ENCODE measurements around the gene KCNQ1. TPM values are rescaled to one million over a fixed set of nuclear protein-coding genes. Genes with fewer than 3 reads are reported as not detected.

The KCNQ1 gene
- total RNA-seq, 2 experiments from 2014 or later = 20.4 to 26.0 TPM

DNA sequence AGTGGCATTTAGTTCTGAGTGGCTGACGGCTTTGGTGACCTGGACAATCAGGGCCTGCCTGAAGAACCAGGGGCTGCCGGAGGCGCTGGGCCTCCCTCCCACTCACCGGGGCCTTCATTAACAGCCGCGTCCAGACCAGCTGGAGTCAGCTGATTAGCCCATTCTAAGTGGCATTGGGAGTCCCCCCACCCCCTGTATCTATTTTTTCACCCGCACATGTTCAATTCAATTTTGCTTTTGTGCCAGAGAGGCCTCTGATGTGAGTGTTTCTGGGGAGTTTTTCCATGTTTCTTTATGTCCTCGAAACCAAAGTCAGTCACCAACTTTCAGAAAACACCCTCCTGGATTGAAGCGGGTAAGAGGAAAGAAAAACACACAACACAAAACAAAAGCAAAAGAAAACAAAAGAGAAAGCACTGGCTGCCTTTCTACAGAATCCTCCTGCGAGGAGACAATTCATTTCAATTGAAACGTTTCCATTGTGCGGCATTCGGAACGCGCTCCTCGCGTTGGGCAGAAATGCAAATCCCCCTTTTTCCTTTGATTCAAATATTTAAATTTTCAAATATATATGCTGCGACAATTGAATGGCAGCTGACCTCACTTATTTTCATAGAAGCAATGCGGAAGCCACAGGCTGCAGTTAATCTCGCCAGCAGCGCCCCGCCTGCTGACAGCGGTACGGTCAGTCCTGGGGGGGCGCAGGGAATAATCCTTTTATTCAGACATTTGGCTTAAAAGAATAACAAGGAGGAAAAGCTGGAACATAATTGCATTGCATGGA, 423.1 kb downstream of the KCNQ1 start:
- peaks cover 49% of the 10 kb centered on the region for H3K27me3 Mint-ChIP-seq (ENCODE audit: low read depth)
- H3K36me3 Mint-ChIP-seq (ENCODE audit: low read depth) = no peaks in the 10 kb centered on the region
- CTCF ChIA-PET = interaction anchor here (1.1 kb wide), 1 partner anchor 335 kb away, joined by 3 read pairs; no protein-coding TSS in a partner anchor
- no peaks in the 10 kb centered on the region for H3K9me3 Mint-ChIP-seq (ENCODE audit: insufficient read depth)
- peaks cover 14% of the 10 kb centered on the region for H3K4me1 Mint-ChIP-seq (ENCODE audit: low read depth)
- POLR2A ChIA-PET = no interaction called here
- ATAC-seq (no peak), DNase-seq (no peak)
- no peak overlapping the region for H3K27ac Mint-ChIP-seq
- no peak overlapping the region for H3K4me3 Mint-ChIP-seq

DNA sequence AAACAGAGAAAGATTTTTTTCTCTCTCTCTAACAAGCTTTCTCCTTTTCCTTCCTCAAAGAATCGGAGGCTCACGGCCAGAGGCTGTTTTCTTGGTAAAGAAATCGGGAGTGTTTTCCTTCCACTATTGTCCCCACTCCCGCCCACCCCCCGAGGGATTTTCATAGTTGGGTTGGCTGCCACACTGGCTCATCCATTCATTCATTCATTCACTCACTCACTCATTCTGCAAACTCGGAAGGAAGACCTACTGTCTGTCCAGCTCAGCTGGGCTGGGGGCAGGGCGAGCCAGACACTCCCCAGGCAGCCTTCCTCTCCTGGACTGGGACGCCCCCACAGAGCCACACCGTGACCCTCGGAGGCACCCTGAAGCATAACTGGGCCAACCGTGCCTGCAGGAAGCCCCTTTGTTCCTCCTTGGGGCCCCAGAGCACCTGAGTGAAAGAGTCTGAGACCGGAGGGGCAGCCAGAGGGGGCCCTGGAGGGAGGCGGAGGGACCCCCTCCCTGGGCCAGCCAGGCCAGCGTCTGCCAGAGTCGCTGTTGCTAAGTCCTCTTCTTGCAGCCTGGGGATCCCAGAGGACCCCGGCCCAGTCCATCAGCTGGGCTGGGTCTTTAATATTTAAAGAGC, 423.8 kb downstream of the KCNQ1 start:
- no peak for DNase-seq
- POLR2A ChIA-PET = no interaction called here
- H3K4me3 Mint-ChIP-seq = peak overlapping the region; percentile 25
- CTCF ChIA-PET = interaction anchor here (1.1 kb wide), 1 partner anchor 335 kb away, joined by 3 read pairs; no protein-coding TSS in a partner anchor
- H3K9me3 Mint-ChIP-seq (ENCODE audit: insufficient read depth) = no peaks in the 10 kb centered on the region
- no peaks in the 10 kb centered on the region for H3K36me3 Mint-ChIP-seq (ENCODE audit: low read depth)
- H3K4me1 Mint-ChIP-seq (ENCODE audit: low read depth) = peaks cover 14% of the 10 kb centered on the region
- peaks cover 43% of the 10 kb centered on the region for H3K27me3 Mint-ChIP-seq (ENCODE audit: low read depth)
- H3K27ac Mint-ChIP-seq = no peak overlapping the region
- no peak for ATAC-seq

DNA sequence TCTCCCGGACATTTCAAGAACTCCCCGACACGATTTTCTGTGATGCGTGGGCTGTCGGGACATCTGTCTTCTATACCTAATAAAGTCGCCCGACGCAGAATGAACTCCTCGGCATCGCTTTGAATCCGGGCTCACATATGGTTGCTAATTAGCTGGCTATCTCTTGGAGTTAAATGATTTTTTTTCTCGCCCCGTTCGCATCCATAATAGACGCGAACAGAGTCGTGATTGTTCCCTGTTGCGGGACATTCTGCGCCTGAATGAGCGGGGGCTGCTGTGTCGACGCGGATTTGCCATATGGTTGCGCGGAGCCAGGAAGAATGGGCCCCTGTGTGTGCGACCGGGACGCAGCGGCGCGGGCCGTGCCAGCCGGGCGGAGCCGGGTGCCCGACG, 424.3 kb downstream of the KCNQ1 start:
- Mint-ChIP-seq H3K27ac (no peak overlapping the region), H3K9me3 (ENCODE audit: insufficient read depth) (no peaks in the 10 kb centered on the region), H3K36me3 (ENCODE audit: low read depth) (no peaks in the 10 kb centered on the region), H3K4me3 (no peak overlapping the region), H3K27me3 (ENCODE audit: low read depth) (peaks cover 40% of the 10 kb centered on the region), H3K4me1 (ENCODE audit: low read depth) (peaks cover 14% of the 10 kb centered on the region)
- DNase-seq (no peak), ATAC-seq (no peak)
- POLR2A ChIA-PET = no interaction called here
- CTCF ChIA-PET = interaction anchor here (1.1 kb wide), 1 partner anchor 336 kb away, joined by 3 read pairs; no protein-coding TSS in a partner anchor

DNA sequence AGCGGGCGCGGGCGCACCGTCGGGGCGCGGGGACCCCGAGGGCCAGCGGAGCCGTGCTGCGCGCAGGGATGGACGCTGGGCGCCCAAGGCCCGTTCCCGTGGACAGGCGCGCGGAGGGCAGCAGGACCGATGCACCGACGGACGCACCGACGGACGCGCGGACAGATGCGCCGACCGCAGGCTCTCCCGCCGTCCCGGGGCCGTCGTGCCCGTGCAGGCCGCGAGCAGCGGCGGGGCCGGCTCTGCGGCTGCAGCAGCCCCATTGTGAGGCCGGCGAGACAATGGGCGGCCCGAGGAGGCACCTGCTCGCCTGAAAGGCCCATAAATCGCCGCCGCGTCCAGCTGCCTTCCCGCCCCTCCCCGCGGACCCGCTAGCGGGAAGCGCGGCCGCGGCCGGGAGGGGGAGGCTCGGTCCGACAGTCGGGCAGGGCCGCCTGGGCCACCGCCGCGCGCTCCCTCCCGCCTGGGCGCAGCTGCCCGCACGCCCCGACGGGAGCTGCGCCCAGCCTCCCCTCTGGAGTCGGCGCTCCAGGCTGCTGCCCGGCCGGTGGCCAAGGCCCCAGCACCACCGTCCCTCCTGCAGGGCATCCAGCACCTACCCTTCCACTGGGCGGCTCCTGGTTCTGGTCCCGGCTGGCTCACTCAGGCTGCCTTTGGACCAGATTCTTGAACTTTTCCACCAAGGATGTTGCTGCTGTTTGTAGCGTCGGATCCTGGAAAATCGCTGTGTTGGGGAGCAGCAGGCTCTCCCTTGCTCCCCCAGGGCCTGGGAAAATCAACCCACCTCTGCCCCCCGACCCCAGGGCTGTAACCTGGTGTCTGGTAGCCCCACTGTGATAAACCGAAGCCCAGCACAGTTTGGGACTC, 425.0 kb downstream of the KCNQ1 start:
- Mint-ChIP-seq H3K4me3 (no peak overlapping the region), H3K4me1 (ENCODE audit: low read depth) (peaks cover 14% of the 10 kb centered on the region), H3K36me3 (ENCODE audit: low read depth) (no peaks in the 10 kb centered on the region), H3K27me3 (ENCODE audit: low read depth) (peaks cover 33% of the 10 kb centered on the region), H3K9me3 (ENCODE audit: insufficient read depth) (no peaks in the 10 kb centered on the region), H3K27ac (no peak overlapping the region)
- ATAC-seq (no peak), DNase-seq (no peak)
- ChIA-PET CTCF (no interaction called here), POLR2A (no interaction called here)

DNA sequence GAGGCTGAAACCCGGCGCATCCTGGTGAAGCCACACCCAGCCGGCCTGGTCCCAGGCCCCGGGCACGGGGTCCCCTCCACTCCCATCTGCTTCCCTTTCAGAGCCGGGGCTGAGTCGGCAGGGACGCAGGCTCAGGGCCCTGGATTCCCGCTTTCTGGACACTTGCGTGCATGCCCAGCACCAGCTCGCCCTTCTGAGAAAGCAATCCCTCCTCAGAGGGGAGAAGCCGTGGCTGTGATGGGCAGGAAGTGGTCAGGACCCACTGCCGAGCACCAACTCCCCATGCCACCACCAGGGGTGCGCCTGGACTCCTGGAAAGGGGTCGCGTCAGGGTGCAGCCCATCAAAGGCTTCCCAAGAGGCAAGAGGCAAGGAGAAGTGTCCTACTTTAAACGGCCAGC, 425.7 kb downstream of the KCNQ1 start:
- ATAC-seq = no peak
- DNase-seq = no peak
- peaks cover 31% of the 10 kb centered on the region for H3K27me3 Mint-ChIP-seq (ENCODE audit: low read depth)
- H3K4me1 Mint-ChIP-seq (ENCODE audit: low read depth) = peaks cover 14% of the 10 kb centered on the region
- ChIA-PET POLR2A (no interaction called here), CTCF (no interaction called here)
- no peak overlapping the region for H3K27ac Mint-ChIP-seq
- no peaks in the 10 kb centered on the region for H3K36me3 Mint-ChIP-seq (ENCODE audit: low read depth)
- no peaks in the 10 kb centered on the region for H3K9me3 Mint-ChIP-seq (ENCODE audit: insufficient read depth)
- H3K4me3 Mint-ChIP-seq = no peak overlapping the region

DNA sequence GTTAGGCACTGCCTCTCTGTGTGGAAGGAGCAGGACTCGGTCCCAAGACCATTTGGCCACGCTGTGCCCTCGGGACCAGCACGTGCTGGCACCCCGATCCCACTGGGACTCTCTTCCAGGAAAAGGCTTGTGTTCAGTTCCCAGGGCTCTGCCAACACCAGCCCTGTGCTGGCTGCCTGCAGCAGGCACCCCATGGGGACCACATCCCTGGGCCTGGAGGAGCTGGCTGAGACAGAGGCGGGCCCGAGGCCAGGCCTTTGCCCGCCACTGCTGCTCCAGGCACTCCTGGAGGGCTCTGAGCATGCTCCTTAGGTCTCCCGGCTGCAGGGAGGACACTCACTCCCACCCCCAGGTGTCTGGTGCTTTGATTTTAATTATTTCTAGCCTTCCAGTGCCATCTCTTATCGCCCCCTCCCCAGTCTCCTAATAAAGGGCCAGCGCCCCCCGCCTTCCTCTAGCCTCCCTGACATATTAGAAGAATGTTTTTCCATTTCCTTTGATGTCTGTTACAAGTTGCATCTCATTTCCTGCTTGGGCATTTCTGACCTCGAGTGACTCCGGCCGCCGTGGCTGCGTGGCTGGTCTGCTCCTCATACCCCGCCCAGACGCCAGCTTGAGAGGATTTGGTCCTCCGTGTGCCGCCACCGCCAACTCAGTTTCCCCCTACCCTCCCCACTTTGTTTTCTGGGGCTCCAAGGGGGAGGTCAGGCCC, 426.3 kb downstream of the KCNQ1 start:
- POLR2A ChIA-PET = no interaction called here
- H3K4me3 Mint-ChIP-seq = no peak overlapping the region
- H3K27ac Mint-ChIP-seq = no peak overlapping the region
- H3K4me1 Mint-ChIP-seq (ENCODE audit: low read depth) = peaks cover 14% of the 10 kb centered on the region
- no peaks in the 10 kb centered on the region for H3K9me3 Mint-ChIP-seq (ENCODE audit: insufficient read depth)
- H3K36me3 Mint-ChIP-seq (ENCODE audit: low read depth) = no peaks in the 10 kb centered on the region
- H3K27me3 Mint-ChIP-seq (ENCODE audit: low read depth) = peaks cover 31% of the 10 kb centered on the region
- DNase-seq (no peak), ATAC-seq (no peak)
- CTCF ChIA-PET = no interaction called here

DNA sequence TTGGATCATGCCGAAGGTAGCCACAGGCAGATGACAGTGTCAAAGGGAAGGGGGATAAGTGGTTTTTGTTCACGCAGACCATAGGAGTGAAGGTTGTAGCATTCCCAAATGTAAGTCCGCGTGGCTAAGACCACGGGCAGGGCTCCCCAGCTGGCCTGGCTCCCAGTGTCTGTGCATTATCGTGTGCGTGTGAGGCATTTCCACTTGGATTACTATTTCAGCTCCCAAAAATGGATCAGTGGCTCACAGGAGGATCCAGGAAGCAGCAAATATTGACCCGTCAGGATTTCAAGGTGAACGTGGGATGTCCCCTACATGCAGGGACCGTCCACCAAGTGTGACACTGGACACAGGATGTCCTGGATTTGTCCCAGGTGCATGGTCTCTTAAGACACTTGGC, 430.2 kb downstream of the KCNQ1 start:
- Mint-ChIP-seq H3K4me1 (ENCODE audit: low read depth) (peaks cover 10% of the 10 kb centered on the region), H3K36me3 (ENCODE audit: low read depth) (no peaks in the 10 kb centered on the region), H3K4me3 (no peak overlapping the region), H3K27me3 (ENCODE audit: low read depth) (peaks cover 16% of the 10 kb centered on the region), H3K27ac (no peak overlapping the region), H3K9me3 (ENCODE audit: insufficient read depth) (no peaks in the 10 kb centered on the region)
- no peak for ATAC-seq
- DNase-seq = no peak
- POLR2A ChIA-PET = no interaction called here
- CTCF ChIA-PET = interaction anchor here (1.4 kb wide), 1 partner anchor 13 kb away, joined by 3 read pairs; no protein-coding TSS in a partner anchor

DNA sequence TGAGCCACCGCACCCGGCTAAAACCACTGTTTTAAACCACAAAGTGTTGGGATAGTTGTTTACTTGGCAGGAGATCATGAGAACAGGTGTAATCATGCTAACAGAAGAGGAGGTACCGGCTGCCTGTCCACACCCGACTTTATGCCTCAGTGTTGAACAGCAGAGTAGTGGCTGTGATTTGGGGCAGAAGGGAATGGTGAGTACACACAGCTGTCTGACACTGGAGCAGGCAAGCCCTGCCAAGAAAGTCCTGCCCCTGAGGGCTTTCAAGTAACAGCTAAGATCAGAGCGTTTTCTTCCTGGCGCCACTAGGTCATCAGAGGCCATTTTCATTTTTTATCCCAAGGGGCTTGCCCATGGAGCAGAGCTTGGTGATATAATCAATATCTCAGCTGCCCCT, 432.7 kb downstream of the KCNQ1 start:
- POLR2A ChIA-PET = no interaction called here

DNA sequence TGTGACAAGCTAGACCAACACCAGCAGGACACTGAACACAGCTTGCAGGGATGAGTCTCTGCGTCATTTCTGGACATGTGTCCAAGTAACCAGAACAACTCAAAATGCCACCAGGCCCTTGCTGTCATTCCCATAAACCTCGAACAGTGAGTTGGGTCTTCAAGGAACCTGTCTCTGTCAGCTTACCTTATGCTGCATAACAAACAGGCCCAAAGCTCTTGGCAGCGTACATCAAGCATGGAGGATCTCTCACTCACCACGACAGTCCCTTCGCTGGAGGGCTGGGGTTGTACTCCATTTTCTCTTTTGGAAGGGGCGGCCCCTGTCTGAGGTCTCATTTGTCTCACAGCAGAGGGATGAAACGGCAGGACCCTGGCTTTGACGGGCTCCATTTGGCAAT, 434.0 kb downstream of the KCNQ1 start:
- DNase-seq = no peak
- H3K4me3 Mint-ChIP-seq = no peak overlapping the region
- H3K4me1 Mint-ChIP-seq (ENCODE audit: low read depth) = no peaks in the 10 kb centered on the region
- no peak overlapping the region for H3K27ac Mint-ChIP-seq
- no peaks in the 10 kb centered on the region for H3K9me3 Mint-ChIP-seq (ENCODE audit: insufficient read depth)
- H3K36me3 Mint-ChIP-seq (ENCODE audit: low read depth) = no peaks in the 10 kb centered on the region
- ChIA-PET CTCF (interaction anchor here (3.0 kb wide), 1 partner anchor 9 kb away, joined by 9 read pairs; no protein-coding TSS in a partner anchor), POLR2A (no interaction called here)
- peaks cover 15% of the 10 kb centered on the region for H3K27me3 Mint-ChIP-seq (ENCODE audit: low read depth)
- no peak for ATAC-seq

More for the DNA sequence above, 432.7 kb downstream of the KCNQ1 start:
- H3K36me3 Mint-ChIP-seq (ENCODE audit: low read depth) = no peaks in the 10 kb centered on the region
- CTCF ChIA-PET = interaction anchor here (1.1 to 3.0 kb wide), 3 partner anchors 11 to 683 kb away, joined by 3 to 9 read pairs (median 7); no protein-coding TSS in a partner anchor
- H3K27me3 Mint-ChIP-seq (ENCODE audit: low read depth) = peaks cover 6% of the 10 kb centered on the region
- no peak for DNase-seq
- no peak overlapping the region for H3K4me3 Mint-ChIP-seq
- H3K9me3 Mint-ChIP-seq (ENCODE audit: insufficient read depth) = no peaks in the 10 kb centered on the region
- no peak overlapping the region for H3K27ac Mint-ChIP-seq
- no peaks in the 10 kb centered on the region for H3K4me1 Mint-ChIP-seq (ENCODE audit: low read depth)
- no peak for ATAC-seq

DNA sequence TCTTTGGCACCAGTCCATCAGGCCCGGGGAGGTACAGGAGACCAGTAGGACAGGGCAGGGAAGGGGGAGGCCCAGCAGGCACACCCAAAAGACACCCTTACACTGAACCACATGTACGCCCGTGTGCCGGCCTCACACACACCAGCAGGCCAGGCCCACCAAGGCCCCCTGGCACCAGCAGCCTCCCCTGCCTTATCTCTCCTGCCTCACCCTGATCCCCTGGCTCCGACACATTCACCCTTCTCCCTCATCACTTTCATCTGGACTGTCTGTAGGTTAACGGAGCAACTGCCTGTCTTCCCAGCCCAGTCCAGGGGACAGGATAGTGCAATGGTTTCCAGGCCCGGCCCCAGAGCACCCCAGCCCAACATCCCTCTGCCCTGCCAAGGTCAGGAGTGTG, 435.8 kb downstream of the KCNQ1 start:
- no peaks in the 10 kb centered on the region for H3K9me3 Mint-ChIP-seq (ENCODE audit: insufficient read depth)
- peaks cover 18% of the 10 kb centered on the region for H3K27me3 Mint-ChIP-seq (ENCODE audit: low read depth)
- no peaks in the 10 kb centered on the region for H3K36me3 Mint-ChIP-seq (ENCODE audit: low read depth)
- no peak for DNase-seq
- peaks cover 3% of the 10 kb centered on the region for H3K4me1 Mint-ChIP-seq (ENCODE audit: low read depth)
- H3K4me3 Mint-ChIP-seq = no peak overlapping the region
- H3K27ac Mint-ChIP-seq = no peak overlapping the region
- no peak for ATAC-seq
- CTCF ChIA-PET = no interaction called here
- POLR2A ChIA-PET = no interaction called here

DNA sequence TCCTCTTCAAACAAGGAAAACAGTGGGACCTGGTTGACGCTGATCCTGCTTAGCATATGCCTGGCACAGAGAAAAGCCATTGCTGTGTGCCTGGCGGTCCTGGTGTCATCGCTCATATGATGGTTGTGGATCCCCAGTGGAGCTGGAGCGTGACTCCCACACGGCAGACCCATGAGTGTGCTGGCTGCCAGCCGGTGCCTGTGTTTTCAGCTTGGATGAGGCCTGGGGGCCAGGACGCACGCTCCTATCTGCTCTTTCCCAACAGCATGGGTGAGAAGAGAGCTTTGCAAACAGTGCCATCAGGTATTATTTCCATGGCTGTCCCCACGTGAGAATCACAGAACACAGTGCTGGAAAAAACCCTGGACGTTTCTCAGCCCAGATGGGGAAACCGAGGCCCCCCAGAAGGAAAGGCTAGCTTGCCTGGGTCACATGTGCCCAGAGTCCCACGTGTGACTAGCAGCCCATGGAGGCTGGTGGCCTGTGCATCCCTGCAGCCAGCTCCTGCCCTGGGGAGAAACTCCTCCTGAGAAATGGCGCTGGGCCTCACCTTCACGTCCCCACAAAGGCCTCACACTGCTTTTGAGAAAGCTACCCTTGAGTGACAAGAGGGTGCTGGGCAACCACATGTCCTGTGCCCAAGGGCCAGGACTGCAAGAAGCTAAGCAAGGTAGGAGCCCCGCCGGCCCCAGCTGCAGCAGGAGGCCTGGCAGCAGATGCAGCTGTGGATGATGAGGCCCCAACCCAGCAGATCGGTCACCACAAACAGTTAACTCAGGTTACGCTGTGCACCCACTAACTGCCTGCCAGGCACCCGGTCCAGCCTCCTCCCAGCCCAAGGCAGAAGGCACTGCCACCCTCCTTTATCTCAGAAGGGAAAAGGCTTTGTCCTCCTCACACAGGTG, 436.5 kb downstream of the KCNQ1 start:
- H3K27me3 Mint-ChIP-seq (ENCODE audit: low read depth) = peaks cover 18% of the 10 kb centered on the region
- ChIA-PET POLR2A (no interaction called here), CTCF (interaction anchor here (0.8 to 1.2 kb wide), 2 partner anchors 12 to 348 kb away, joined by 3 read pairs; no protein-coding TSS in a partner anchor)
- DNase-seq (no peak), ATAC-seq (no peak)
- no peaks in the 10 kb centered on the region for H3K9me3 Mint-ChIP-seq (ENCODE audit: insufficient read depth)
- no peaks in the 10 kb centered on the region for H3K36me3 Mint-ChIP-seq (ENCODE audit: low read depth)
- no peak overlapping the region for H3K27ac Mint-ChIP-seq
- peaks cover 4% of the 10 kb centered on the region for H3K4me1 Mint-ChIP-seq (ENCODE audit: low read depth)
- H3K4me3 Mint-ChIP-seq = no peak overlapping the region
